NB4 (cell line): ENCODE results near the gene HTR7.

Experiments
- CTCF ChIP-seq: IDR thresholded peaks from one replicate; pipeline ENCODE4 v1.5.1; 2012; ENCODE audit warnings: low read depth, low read length
- MAX ChIP-seq: IDR thresholded peaks from 2 replicates; pipeline ENCODE4 v1.6.1; 2011; ENCODE audit warnings: low read depth, low read length

- no peak for TF ChIP-seq MAX
- TF ChIP-seq CTCF = no peak
Measured at GRCh38 chr10:90709727-90710126, 148.1 kb downstream of the HTR7 start.
